Brain microvascular endothelial cell (primary cell): ENCODE results near the gene SUSD5.

Experiments used
- DNase-seq: peaks from one replicate; pipeline ENCODE4 v3.0.0-alpha.2; 2020
- H3K27ac ChIP-seq: fragments of 250-450 bp; sonication (Bioruptor Pico); 2 replicates; pipeline ENCODE4 v1.5.1; 2020; ENCODE audit warnings: mild to moderate bottlenecking, moderate library complexity
- H3K27me3 ChIP-seq: fragments of 250-450 bp; sonication (Bioruptor Pico); replicated peaks from 2 replicates; pipeline ENCODE4 v1.5.1; 2020; ENCODE audit warnings: mild to moderate bottlenecking
- H3K36me3 ChIP-seq: fragments of 250-450 bp; sonication (Bioruptor Pico); replicated peaks from 2 replicates; pipeline ENCODE4 v1.5.1; 2020; ENCODE audit warnings: mild to moderate bottlenecking
- H3K4me3 ChIP-seq: 2 replicates; pipeline ENCODE4 v1.5.1; 2011; ENCODE audit warnings: low read depth, mild to moderate bottlenecking, control low read depth, low read length, moderate library complexity
- in situ Hi-C: cut with HindIII; loops from 2 replicates; pipeline ENCODE4 v1.10.0; 2017; ENCODE audit warnings: low sequenced_read_pairs, low pct_ligation_motif_present
- TF ChIP-seq, protein P1 (sequence below): IDR thresholded peaks from 2 replicates; pipeline ENCODE4 v1.5.1; 2011; ENCODE audit warnings: low read depth, mild to moderate bottlenecking, moderate library complexity, low read length, control low read depth, inconsistent platforms; ENCODE audit errors: missing control alignments

SUSD5 gene

DNA sequence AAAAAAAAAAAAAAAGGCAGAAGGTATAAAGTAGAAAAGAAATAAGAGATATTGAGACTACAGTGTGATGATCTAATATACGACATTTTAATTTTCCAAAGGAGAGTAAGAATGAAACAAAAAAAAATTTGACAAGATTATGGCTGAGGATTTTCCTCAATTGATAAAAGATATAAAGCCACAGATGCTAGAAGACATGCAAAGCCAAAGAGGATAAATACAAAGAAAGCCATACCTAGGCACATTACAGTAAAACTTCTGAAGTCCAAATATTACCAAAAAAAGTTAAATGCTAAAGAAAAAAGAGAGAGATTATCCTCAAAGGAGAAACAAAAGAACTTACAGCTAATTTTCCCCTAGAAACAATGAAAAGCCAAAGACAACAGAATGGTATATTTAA, 20.3 kb upstream of the SUSD5 start:
- TF ChIP-seq, protein P1, sequence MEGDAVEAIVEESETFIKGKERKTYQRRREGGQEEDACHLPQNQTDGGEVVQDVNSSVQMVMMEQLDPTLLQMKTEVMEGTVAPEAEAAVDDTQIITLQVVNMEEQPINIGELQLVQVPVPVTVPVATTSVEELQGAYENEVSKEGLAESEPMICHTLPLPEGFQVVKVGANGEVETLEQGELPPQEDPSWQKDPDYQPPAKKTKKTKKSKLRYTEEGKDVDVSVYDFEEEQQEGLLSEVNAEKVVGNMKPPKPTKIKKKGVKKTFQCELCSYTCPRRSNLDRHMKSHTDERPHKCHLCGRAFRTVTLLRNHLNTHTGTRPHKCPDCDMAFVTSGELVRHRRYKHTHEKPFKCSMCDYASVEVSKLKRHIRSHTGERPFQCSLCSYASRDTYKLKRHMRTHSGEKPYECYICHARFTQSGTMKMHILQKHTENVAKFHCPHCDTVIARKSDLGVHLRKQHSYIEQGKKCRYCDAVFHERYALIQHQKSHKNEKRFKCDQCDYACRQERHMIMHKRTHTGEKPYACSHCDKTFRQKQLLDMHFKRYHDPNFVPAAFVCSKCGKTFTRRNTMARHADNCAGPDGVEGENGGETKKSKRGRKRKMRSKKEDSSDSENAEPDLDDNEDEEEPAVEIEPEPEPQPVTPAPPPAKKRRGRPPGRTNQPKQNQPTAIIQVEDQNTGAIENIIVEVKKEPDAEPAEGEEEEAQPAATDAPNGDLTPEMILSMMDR = no peak

DNA sequence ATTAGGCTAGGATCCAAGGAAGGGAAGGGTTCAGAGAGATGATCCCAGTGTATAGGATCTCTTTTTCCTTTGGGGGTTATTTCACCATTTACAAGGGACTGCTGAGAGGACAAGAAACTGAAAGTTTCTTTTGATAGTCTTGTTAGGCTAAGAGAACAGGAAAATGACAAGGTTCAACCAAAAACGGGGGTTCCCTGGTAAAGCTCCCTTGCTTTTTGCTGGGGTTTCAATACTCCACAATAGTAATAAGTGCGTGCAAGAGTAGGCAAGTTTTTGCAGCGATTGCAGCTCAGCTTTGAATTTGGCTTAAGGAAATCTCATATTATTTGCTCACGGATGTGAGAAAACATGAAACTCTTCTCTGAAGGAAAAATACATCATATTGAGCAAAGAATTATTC, 18.8 kb upstream of the SUSD5 start:
- TF ChIP-seq, protein P1 = no peak
- Histone ChIP-seq H3K36me3 (no peaks in the 10 kb centered on the region), H3K4me3 (no peak overlapping the region), H3K27me3 (no peaks in the 10 kb centered on the region), H3K27ac (no peak overlapping the region)
- in situ Hi-C loops = no loop called here
- no peak for DNase-seq

More for the DNA sequence above, 20.3 kb upstream of the SUSD5 start:
- DNase-seq = no peak
- in situ Hi-C loops = no loop called here
- Histone ChIP-seq H3K4me3 (no peak overlapping the region), H3K36me3 (no peaks in the 10 kb centered on the region), H3K27ac (no peak overlapping the region), H3K27me3 (no peaks in the 10 kb centered on the region)

DNA sequence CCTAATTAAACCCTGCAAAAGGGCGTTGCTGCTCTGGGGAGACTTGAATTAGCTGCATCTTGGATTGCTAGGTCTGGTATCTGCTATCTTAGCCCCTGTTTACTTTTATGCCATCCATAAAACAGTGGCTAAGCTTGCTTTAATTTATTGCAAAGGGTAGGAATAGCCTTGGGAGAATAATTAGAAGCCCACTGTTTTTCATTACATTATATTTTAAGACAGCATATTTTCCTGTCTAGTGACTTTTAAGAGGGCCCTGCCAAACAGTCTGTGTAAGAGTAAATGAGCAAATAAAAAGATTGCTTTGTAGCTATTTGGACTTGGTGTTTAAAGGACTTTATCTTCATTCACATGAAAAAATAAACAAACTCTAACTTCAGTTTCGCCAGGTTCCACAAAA, 17.4 kb upstream of the SUSD5 start:
- Histone ChIP-seq H3K27me3 (no peaks in the 10 kb centered on the region), H3K4me3 (no peak overlapping the region), H3K27ac (no peak overlapping the region), H3K36me3 (no peaks in the 10 kb centered on the region)
- TF ChIP-seq, protein P1 = no peak
- DNase-seq = no peak
- in situ Hi-C loops = no loop called here

DNA sequence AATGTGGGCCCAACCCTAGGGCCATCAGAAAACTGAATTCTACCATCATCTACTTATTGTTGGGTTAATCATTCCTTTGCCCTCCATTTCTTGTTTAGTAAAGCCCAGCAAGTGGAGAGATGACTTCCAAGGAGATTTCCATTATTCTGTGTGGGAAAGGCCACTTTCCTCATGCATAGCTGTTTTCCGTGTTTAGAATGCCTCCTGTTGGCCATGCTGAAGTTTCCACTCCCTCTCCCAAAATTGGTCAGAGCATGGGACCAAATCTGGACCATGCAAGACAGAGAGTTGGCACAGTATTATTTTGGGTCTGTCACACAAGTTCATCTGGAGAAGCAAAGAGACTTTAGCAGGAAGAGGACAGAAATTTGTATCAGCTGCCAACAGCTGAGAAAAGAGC, 15.3 kb upstream of the SUSD5 start:
- TF ChIP-seq, protein P1 = peak; percentile 3
- no peak for DNase-seq

DNA sequence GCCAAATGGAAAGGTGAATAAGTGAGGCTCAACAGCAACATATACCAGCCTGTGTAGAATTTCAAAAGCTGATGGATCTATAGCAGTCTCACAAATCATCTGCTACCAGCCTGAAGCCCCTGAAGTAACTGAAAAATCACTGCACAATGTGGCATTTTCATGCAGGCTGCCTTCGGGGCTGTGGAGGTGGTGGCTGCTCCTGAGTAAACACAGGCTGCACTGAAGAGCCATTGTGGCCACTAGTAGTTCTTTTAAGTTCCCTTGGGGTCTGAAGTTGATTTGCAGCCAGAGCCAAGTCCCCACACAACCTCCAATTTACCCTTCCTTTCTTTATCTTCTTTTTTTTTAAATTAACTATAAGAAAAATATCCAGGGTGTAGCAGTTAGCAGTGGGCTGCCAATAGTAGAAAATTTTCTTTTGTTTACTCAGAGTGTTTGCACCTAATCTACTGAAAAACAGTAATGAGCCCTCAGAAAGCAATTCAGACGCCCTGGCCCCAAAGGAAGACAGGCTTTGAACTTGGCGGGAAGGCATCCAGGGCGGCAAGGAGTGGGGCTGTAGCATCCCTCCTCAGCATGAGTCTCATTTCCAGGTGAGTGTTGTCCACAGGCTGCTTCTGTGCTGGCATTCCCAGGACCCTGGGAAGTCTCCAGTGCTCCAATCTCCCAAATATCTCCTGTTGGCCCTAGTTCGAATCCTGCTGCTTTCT, 13.3 kb upstream of the SUSD5 start:
- no peak for DNase-seq
- in situ Hi-C loops = no loop called here
- TF ChIP-seq, protein P1 = no peak
- Histone ChIP-seq H3K27ac (no peak overlapping the region), H3K36me3 (no peaks in the 10 kb centered on the region), H3K4me3 (no peak overlapping the region), H3K27me3 (no peaks in the 10 kb centered on the region)

More for the DNA sequence above, 15.3 kb upstream of the SUSD5 start:
- in situ Hi-C loops = no loop called here
- Histone ChIP-seq H3K36me3 (no peaks in the 10 kb centered on the region), H3K4me3 (no peak overlapping the region), H3K27me3 (no peaks in the 10 kb centered on the region), H3K27ac (no peak overlapping the region)

DNA sequence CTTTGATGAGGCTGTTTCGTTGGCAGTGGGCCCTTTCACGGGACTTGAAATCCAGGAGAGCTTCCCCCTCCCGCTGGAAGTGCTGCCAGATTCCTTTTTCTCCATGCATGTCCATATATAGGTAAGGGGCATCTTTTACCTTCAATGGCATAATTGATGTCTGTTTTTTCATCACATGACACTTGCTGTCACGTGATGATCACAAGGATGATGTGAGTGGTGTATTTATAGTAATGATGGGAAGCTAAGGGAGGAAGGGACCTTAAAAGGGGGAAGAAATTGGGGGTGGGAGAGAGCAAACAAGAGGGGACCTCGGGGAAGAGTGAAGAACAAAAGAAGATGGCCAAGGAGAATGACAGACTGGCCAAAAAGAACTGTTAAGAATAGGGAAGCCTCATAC, 11.3 kb upstream of the SUSD5 start:
- no peak for DNase-seq
- Histone ChIP-seq H3K27ac (no peak overlapping the region), H3K27me3 (no peaks in the 10 kb centered on the region), H3K4me3 (no peak overlapping the region), H3K36me3 (no peaks in the 10 kb centered on the region)
- TF ChIP-seq, protein P1 = no peak
- in situ Hi-C loops = no loop called here
